ENCODE results near the gene NDUFAF2. TPM values are rescaled to one million over a fixed set of nuclear protein-coding genes. Genes with fewer than 3 reads are reported as not detected.

The NDUFAF2 gene
- total and polyA plus RNA-seq, 2 of the 13 experiments (the other 11 are each of a cell fraction or from before 2014, with no cell fraction given) = 34.0 to 78.4 TPM

- no peak for FAIRE-seq
- ATAC-seq = peak; percentile 47
These were observed 795 bp downstream of the NDUFAF2 start for GRCh38 chr5:60945813-60946187.

More at GRCh38 chr5:60945813-60946187, 795 bp downstream of the NDUFAF2 start:
- intact Hi-C loops (cut with micrococcal nuclease; ENCODE audit: unreplicated experiment) (loop anchor here (5.0 kb wide), 1 partner anchor 273 kb away; no protein-coding TSS in a partner anchor), in situ Hi-C loops (cut with HindIII; ENCODE audit: extremely low pct_ligation_motif_present, low pct_unique_long_range_greater_than_20kb) (loop anchor here (10.0 kb wide), 1 partner anchor 271 kb away; no protein-coding TSS in a partner anchor)
- Histone ChIP-seq H3K9me3 (ENCODE audit: low read length) (no peaks in the 10 kb centered on the region), H4K20me1 (ENCODE audit: insufficient read depth, low read length) (no peaks in the 10 kb centered on the region), H3K4me2 (ENCODE audit: low read depth, low read length) (peak overlapping the region; percentile 84), H3K27me3 (ENCODE audit: control insufficient read depth in 1 of 2, insufficient read depth in 2 of 2, low read length in 2 of 2) (no peaks in the 10 kb centered on the region; a peak in 1 of 5 replicates), H3K27ac (ENCODE audit: extremely low read length, insufficient read depth, low read length) (peak overlapping the region; percentile 79), H3K4me3 (replicated peaks in 1 of 3; ENCODE audit: insufficient read depth in 1 of 3, low read depth in 2 of 3, low read length in 3 of 3) (peak overlapping the region; percentile 71 to 90 (median 87)), H3K79me2 (ENCODE audit: insufficient read depth, low read length) (peaks cover 91% of the 10 kb centered on the region), H3K9ac (ENCODE audit: insufficient read depth, low read depth, low read length) (peak overlapping the region; percentile 87), H2AFZ (ENCODE audit: low read length) (no peak overlapping the region), H3K36me3 (replicated peaks in 1 of 2; ENCODE audit: control insufficient read depth in 1 of 2, insufficient read depth in 2 of 2, low read length in 2 of 2) (peaks cover 0 to 1% of the 10 kb centered on the region in 2 experiments; a peak in 2 of 5 replicates), H3K4me1 (ENCODE audit: insufficient read depth, low read length) (peaks cover 46% of the 10 kb centered on the region)
- TF ChIP-seq ZNF430 (CRISPR knock-in tag; IDR thresholded peaks at IDR 0.05) (0 out of 2 replicates have a peak, but pooled peaks have one; percentile 19), FOXA1 (IDR thresholded peaks at IDR 0.05) (no peak), FOXA1 (CRISPR knock-in tag; IDR thresholded peaks at IDR 0.05) (peak; percentile 4; the same call in 1 of the 2 replicates), HBP1 (CRISPR knock-in tag; IDR thresholded peaks at IDR 0.05; ENCODE audit: low read depth) (0 out of 2 replicates have a peak, but pooled peaks have one; percentile 49), ZNF746 (CRISPR knock-in tag; IDR thresholded peaks at IDR 0.05) (no peak), PCBP1 (IDR thresholded peaks at IDR 0.05; ENCODE audit: borderline replicate concordance, low read depth, low read length) (no peak), KMT2A (CRISPR knock-in tag; IDR thresholded peaks at IDR 0.05) (peak; percentile 53; the same call in 1 of the 2 replicates), ZNF337 (CRISPR knock-in tag; IDR thresholded peaks at IDR 0.05; ENCODE audit: borderline replicate concordance, low read depth) (0 out of 2 replicates have a peak, but pooled peaks have one; percentile 4), RCOR2 (CRISPR knock-in tag; IDR thresholded peaks at IDR 0.05) (no peak), ZNF687 (CRISPR knock-in tag; IDR thresholded peaks at IDR 0.05) (0 out of 2 replicates have a peak, but pooled peaks have one; percentile 12), TBX3 (IDR thresholded peaks at IDR 0.05; ENCODE audit: borderline replicate concordance) (no peak), ZNF572 (CRISPR knock-in tag; IDR thresholded peaks at IDR 0.05) (peak; percentile 18; the same call in 1 of the 2 replicates), HMGXB4 (CRISPR knock-in tag; IDR thresholded peaks at IDR 0.05; ENCODE audit: borderline replicate concordance in 1 of 2, low read depth in 1 of 2) (0 out of 4 replicates have a peak, but pooled peaks of 1 of the 2 experiments have one; percentile 16), ZNF333 (CRISPR knock-in tag; IDR thresholded peaks at IDR 0.05; ENCODE audit: borderline replicate concordance) (0 out of 2 replicates have a peak, but pooled peaks have one; percentile 9)
- ChIA-PET POLR2A (interaction anchor here (0.8 to 2.2 kb wide), 2 partner anchors 11 to 15 kb away, joined by 3 to 6 read pairs; no protein-coding TSS in a partner anchor), CTCF (ENCODE audit: low intra/inter-chr PET ratio, low total read pairs) (no interaction called here)
- 0% methylated on average over 16 of the region's 18 CpGs for WGBS (ENCODE audit: low lambda C conversion rate)
- DNase-seq (ENCODE audit: low spot score) = peak; percentile 15
- no TSS peak for BruUV-seq (replicated peaks)
